HepG2 (cell line): ENCODE measurements around the gene TMEM121. TPM values are rescaled to one million over a fixed set of nuclear protein-coding genes. Genes with fewer than 3 reads are reported as not detected.
A peak's percentile ranks its signal among the peaks of the same experiment; 100 is the strongest.

Experiments used
- AGO2 ChIP-seq: fragments of 200-400 bp; formaldehyde crosslinking; optimal IDR thresholded peaks from 2 replicates; pipeline ENCODE3; 2017; ENCODE audit warnings: mild to moderate bottlenecking, low read depth, low read length, moderate library complexity
- ELF1 ChIP-seq: sonication (generic); formaldehyde crosslinking; IDR thresholded peaks from 2 replicates; pipeline ENCODE4 v1.4.0; 2020; ENCODE audit warnings: missing genetic modification reagents
- ESRRA ChIP-seq: sonication (generic); formaldehyde crosslinking; IDR thresholded peaks from 2 replicates; pipeline ENCODE4 v1.5.1; 2020; ENCODE audit warnings: mild to moderate bottlenecking, low read depth, missing genetic modification reagents
- ETV5 ChIP-seq: IDR thresholded peaks from 2 replicates; pipeline ENCODE4 v1.6.1; 2018; ENCODE audit warnings: missing biosample characterization, missing genetic modification reagents, inconsistent platforms, borderline replicate concordance
- FOXP1 ChIP-seq, 2 experiments: fragments of 450-650 bp in 1 of 2; IDR thresholded peaks; 2 replicates each; pipeline ENCODE4 v1.6.1; 2017 to 2018; ENCODE audit warnings: antibody characterized with exemption in 1 of 2
- HIVEP1 ChIP-seq: sonication (generic); formaldehyde crosslinking; IDR thresholded peaks from 2 replicates; pipeline ENCODE4 v1.4.0; 2020; ENCODE audit warnings: mild to moderate bottlenecking, missing genetic modification reagents
- NFE2L2 ChIP-seq: fragments of 150-350 bp; IDR thresholded peaks from 2 replicates; pipeline ENCODE4 v1.6.1; 2014; ENCODE audit warnings: low read length
- NR2F6 ChIP-seq, 2 experiments: IDR thresholded peaks; 2 replicates each; pipeline ENCODE4 v1.6.1; 2016; ENCODE audit warnings: antibody characterized with exemption in 1 of 2, mild to moderate bottlenecking in 1 of 2
- PHF5A ChIP-seq: IDR thresholded peaks from one replicate; pipeline ENCODE4 v1.6.1; 2018; ENCODE audit warnings: low read depth, missing genetic modification reagents; ENCODE audit not compliant: unreplicated experiment
- SAP130 ChIP-seq: IDR thresholded peaks from 2 replicates; pipeline ENCODE4 v1.6.1; 2016; ENCODE audit warnings: low read depth
- TCF12 ChIP-seq, 2 experiments: fragments of 450-650 bp in 1 of 2; sonication (generic) in 1 of 2; formaldehyde crosslinking in 1 of 2; IDR thresholded peaks; 2 replicates each; pipeline versions ENCODE4 v1.6.1 to v1.8.0; 2017 to 2022; ENCODE audit warnings: antibody characterized with exemption in 1 of 2, mild to moderate bottlenecking in 1 of 2, missing genetic modification reagents in 1 of 2, moderate library complexity in 1 of 2
- ZC3H4 ChIP-seq: sonication (generic); formaldehyde crosslinking; IDR thresholded peaks from 2 replicates; pipeline ENCODE4 v1.4.0; 2020; ENCODE audit warnings: missing genetic modification reagents, borderline replicate concordance
- ZFP82 ChIP-seq: sonication (generic); formaldehyde crosslinking; IDR thresholded peaks from 2 replicates; pipeline ENCODE4 v1.5.1; 2020; ENCODE audit warnings: mild to moderate bottlenecking, missing genetic modification reagents, borderline replicate concordance
- ZFYVE20 ChIP-seq: sonication (generic); formaldehyde crosslinking; IDR thresholded peaks from 2 replicates; pipeline ENCODE4 v1.8.0; 2023; ENCODE audit warnings: low read depth, mild to moderate bottlenecking, moderate library complexity, missing genetic modification reagents, borderline replicate concordance
- ZNF326 ChIP-seq: sonication (generic); formaldehyde crosslinking; IDR thresholded peaks from 2 replicates; pipeline ENCODE4 v1.4.0; 2020; ENCODE audit warnings: missing genetic modification reagents, borderline replicate concordance
- ZNF605 ChIP-seq: sonication (generic); formaldehyde crosslinking; IDR thresholded peaks from 2 replicates; pipeline ENCODE4 v1.8.0; 2022; ENCODE audit warnings: mild to moderate bottlenecking, missing genetic modification reagents
- ZNF614 ChIP-seq: IDR thresholded peaks from 2 replicates; pipeline ENCODE4 v1.6.1; 2018; ENCODE audit warnings: missing biosample characterization, missing genetic modification reagents, inconsistent platforms, borderline replicate concordance
- ZNF772 ChIP-seq: sonication (generic); formaldehyde crosslinking; IDR thresholded peaks from 2 replicates; pipeline ENCODE4 v1.5.0; 2020; ENCODE audit warnings: mild to moderate bottlenecking, missing genetic modification reagents
- ZNF773 ChIP-seq: sonication (generic); formaldehyde crosslinking; IDR thresholded peaks from 2 replicates; pipeline ENCODE4 v1.4.0; 2020; ENCODE audit warnings: missing genetic modification reagents, borderline replicate concordance
- ZSCAN20 ChIP-seq: sonication (generic); formaldehyde crosslinking; IDR thresholded peaks from 2 replicates; pipeline ENCODE4 v1.4.0; 2020; ENCODE audit warnings: missing genetic modification reagents, mild to moderate bottlenecking, borderline replicate concordance
- ZSCAN25 ChIP-seq: sonication (generic); formaldehyde crosslinking; IDR thresholded peaks from 2 replicates; pipeline ENCODE4 v1.8.0; 2022; ENCODE audit warnings: mild to moderate bottlenecking, missing genetic modification reagents
- polyA plus RNA-seq, 8 experiments: library from polyadenylated mRNA; depleted of rRNA in 3 of 8; stranded (reverse) in 7 of 8; unstranded in 1 of 8; fragments of >200 nt; fragmentation: Illumina TruSeq in 4 of 8; extraction: Trizol in 4 of 8; gene quantifications; 2 replicates each; pipeline versions ENCODE4 v1.2.1 to v1.2.3, GENCODE V29; 2011 to 2016; ENCODE audit warnings: low read depth in 4 of 8, missing spikeins in 1 of 8, mixed read lengths in 1 of 8; ENCODE audit not compliant: insufficient read depth in 1 of 8
- total RNA-seq, 5 experiments: library from RNA; depleted of rRNA; stranded (reverse); fragments of >200 nt; fragmentation: Illumina TruSeq; extraction: Trizol; gene quantifications; 2 replicates each; pipeline ENCODE4 v1.2.3, GENCODE V29; 2016; ENCODE audit warnings: low read depth in 1 of 5
- TF ChIP-seq, protein P1 (sequence below): IDR thresholded peaks from 2 replicates; pipeline ENCODE4 v1.6.1; 2016; ENCODE audit warnings: low read depth, borderline replicate concordance
- TF ChIP-seq, protein P2 (sequence below): sonication (generic); formaldehyde crosslinking; IDR thresholded peaks from 2 replicates; pipeline ENCODE4 v1.8.1; 2023; ENCODE audit warnings: missing genetic modification reagents, inconsistent platforms, borderline replicate concordance
- TF ChIP-seq, protein P3 (sequence below): sonication (generic); formaldehyde crosslinking; IDR thresholded peaks from 2 replicates; pipeline ENCODE4 v1.4.0; 2020; ENCODE audit warnings: mild to moderate bottlenecking, missing genetic modification reagents
- TF ChIP-seq, protein P4 (sequence below): IDR thresholded peaks from 2 replicates; pipeline ENCODE4 v1.6.1; 2016; ENCODE audit warnings: missing genetic modification reagents, missing compliant biosample characterization
- TF ChIP-seq, protein P5 (sequence below): sonication (generic); formaldehyde crosslinking; conservative IDR thresholded peaks from 2 replicates; pipeline ENCODE4 v1.4.0; 2020; ENCODE audit warnings: mild to moderate bottlenecking, missing genetic modification reagents, moderate library complexity

The TMEM121 gene
- total and polyA plus RNA-seq, 2 of the 13 experiments (the other 11 are each of a cell fraction or from before 2014, with no cell fraction given), result 6.6 to 19.0 TPM

DNA sequence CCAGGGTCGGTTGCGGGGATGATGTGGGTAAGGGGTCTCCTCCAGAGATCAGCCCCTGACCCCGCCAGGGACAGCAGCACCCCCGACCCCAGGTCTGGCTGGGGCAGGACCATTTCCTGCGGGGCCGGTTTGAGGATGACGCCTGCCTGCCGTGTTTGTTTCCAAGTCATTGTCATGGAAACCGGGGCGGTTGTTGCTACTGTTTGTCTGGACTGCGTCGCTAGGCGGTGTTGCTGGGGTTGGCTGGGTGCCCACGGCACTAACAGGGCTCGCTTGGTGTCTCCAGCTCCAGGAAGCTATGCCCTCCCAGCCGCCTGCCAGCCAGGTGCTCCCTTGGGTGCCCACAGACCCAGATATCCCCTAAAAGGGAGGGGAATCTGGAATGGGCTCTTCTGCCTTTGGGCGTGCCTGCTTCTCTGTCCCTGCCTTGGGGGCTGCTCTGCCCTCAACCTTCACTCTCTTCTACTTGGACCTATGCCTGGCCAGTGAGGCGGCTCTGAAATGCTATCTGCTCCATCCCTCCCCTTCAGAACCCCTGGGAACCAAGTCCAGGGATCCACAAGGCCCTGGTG is 44.4 kb upstream of the TMEM121 start (continued):
- TF ChIP-seq ZSCAN20, result no peak
- 0 out of 2 replicates have a peak, but pooled peaks have one; percentile 30 for TF ChIP-seq ETV5
- TF ChIP-seq ZNF614, result no peak
- no peak for TF ChIP-seq ZNF326 (CRISPR knock-in tag)
- TF ChIP-seq ZNF605 (CRISPR knock-in tag), result no peak
- no peak for TF ChIP-seq HIVEP1 (CRISPR knock-in tag)
- TF ChIP-seq NFE2L2, result no peak
- TF ChIP-seq SAP130 (CRISPR knock-in tag), result peak; percentile 91
- TF ChIP-seq, protein P1, sequence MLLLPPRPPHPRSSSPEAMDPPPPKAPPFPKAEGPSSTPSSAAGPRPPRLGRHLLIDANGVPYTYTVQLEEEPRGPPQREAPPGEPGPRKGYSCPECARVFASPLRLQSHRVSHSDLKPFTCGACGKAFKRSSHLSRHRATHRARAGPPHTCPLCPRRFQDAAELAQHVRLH, result no peak
- TF ChIP-seq ZSCAN25 (CRISPR knock-in tag), result no peak
- no peak for TF ChIP-seq ZNF772 (CRISPR knock-in tag)
- TF ChIP-seq, protein P2, sequence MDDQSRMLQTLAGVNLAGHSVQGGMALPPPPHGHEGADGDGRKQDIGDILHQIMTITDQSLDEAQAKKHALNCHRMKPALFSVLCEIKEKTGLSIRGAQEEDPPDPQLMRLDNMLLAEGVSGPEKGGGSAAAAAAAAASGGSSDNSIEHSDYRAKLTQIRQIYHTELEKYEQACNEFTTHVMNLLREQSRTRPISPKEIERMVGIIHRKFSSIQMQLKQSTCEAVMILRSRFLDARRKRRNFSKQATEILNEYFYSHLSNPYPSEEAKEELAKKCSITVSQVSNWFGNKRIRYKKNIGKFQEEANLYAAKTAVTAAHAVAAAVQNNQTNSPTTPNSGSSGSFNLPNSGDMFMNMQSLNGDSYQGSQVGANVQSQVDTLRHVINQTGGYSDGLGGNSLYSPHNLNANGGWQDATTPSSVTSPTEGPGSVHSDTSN, result no peak
- TF ChIP-seq PHF5A, result no peak
- no peak for TF ChIP-seq TCF12 (IDR thresholded peaks at IDR 0.05)
- no peak for TF ChIP-seq TCF12 (CRISPR knock-in tag; IDR thresholded peaks at IDR 0.05)
- TF ChIP-seq, protein P3, sequence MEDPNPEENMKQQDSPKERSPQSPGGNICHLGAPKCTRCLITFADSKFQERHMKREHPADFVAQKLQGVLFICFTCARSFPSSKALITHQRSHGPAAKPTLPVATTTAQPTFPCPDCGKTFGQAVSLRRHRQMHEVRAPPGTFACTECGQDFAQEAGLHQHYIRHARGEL, result no peak
- no peak for TF ChIP-seq ESRRA
- no peak for TF ChIP-seq NR2F6 (IDR thresholded peaks at IDR 0.05)
- peak; percentile 19; the same call in 1 of the 2 replicates for TF ChIP-seq NR2F6 (CRISPR knock-in tag; IDR thresholded peaks at IDR 0.05)
- no peak for TF ChIP-seq ZFP82 (CRISPR knock-in tag)
- TF ChIP-seq, protein P4, sequence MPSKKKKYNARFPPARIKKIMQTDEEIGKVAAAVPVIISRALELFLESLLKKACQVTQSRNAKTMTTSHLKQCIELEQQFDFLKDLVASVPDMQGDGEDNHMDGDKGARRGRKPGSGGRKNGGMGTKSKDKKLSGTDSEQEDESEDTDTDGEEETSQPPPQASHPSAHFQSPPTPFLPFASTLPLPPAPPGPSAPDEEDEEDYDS (CRISPR knock-in tag), result no peak
- TF ChIP-seq, protein P5, sequence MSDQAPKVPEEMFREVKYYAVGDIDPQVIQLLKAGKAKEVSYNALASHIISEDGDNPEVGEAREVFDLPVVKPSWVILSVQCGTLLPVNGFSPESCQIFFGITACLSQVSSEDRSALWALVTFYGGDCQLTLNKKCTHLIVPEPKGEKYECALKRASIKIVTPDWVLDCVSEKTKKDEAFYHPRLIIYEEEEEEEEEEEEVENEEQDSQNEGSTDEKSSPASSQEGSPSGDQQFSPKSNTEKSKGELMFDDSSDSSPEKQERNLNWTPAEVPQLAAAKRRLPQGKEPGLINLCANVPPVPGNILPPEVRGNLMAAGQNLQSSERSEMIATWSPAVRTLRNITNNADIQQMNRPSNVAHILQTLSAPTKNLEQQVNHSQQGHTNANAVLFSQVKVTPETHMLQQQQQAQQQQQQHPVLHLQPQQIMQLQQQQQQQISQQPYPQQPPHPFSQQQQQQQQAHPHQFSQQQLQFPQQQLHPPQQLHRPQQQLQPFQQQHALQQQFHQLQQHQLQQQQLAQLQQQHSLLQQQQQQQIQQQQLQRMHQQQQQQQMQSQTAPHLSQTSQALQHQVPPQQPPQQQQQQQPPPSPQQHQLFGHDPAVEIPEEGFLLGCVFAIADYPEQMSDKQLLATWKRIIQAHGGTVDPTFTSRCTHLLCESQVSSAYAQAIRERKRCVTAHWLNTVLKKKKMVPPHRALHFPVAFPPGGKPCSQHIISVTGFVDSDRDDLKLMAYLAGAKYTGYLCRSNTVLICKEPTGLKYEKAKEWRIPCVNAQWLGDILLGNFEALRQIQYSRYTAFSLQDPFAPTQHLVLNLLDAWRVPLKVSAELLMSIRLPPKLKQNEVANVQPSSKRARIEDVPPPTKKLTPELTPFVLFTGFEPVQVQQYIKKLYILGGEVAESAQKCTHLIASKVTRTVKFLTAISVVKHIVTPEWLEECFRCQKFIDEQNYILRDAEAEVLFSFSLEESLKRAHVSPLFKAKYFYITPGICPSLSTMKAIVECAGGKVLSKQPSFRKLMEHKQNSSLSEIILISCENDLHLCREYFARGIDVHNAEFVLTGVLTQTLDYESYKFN, result no peak
- TF ChIP-seq AGO2, result no peak
- no peak for TF ChIP-seq FOXP1 (IDR thresholded peaks at IDR 0.05)
- peak; percentile 49; the same call in 1 of the 2 replicates for TF ChIP-seq FOXP1 (CRISPR knock-in tag; IDR thresholded peaks at IDR 0.05)
- 0 out of 2 replicates have a peak, but pooled peaks have one; percentile 17 for TF ChIP-seq ELF1 (CRISPR knock-in tag)
- no peak for TF ChIP-seq ZC3H4 (CRISPR knock-in tag)
- TF ChIP-seq ZNF773 (CRISPR knock-in tag), result no peak
- TF ChIP-seq ZFYVE20, result no peak
